Measurements from ENCODE around the gene DOK3. TPM values are rescaled to one million over a fixed set of nuclear protein-coding genes. Genes with fewer than 3 reads are reported as not detected.

DOK3 gene
- total RNA-seq, 1 experiment from 2014 or later: 6.0 TPM

GRCh38 chr5:177452688-177453638, 56.7 kb downstream of the DOK3 start:
- no peaks in the 10 kb centered on the region for H3K27me3 Mint-ChIP-seq (ENCODE audit: insufficient read depth, unreplicated experiment)
- intact Hi-C loops (cut with micrococcal nuclease): no loop called here
- no TSS peak for BruUV-seq (replicated peaks)
- TF ChIP-seq CTCF (IDR thresholded peaks at IDR 0.05; ENCODE audit: unreplicated experiment): peak; percentile 17
- peak overlapping the region; percentile 44 for H3K4me3 Mint-ChIP-seq (ENCODE audit: unreplicated experiment)
- H3K27ac Mint-ChIP-seq (ENCODE audit: low read depth, unreplicated experiment): no peak overlapping the region
- ChIA-PET POLR2A (interaction anchor here (0.7 to 17.7 kb wide), 6 partner anchors 7 to 149 kb away, joined by 3 to 217 read pairs (median 67); partner anchors contain the start of genes GRK6, PFN3, PRELID1 and PRR7), CTCF (interaction anchor here (0.6 to 15.3 kb wide), 24 partner anchors 8 to 338 kb away, joined by 3 to 277 read pairs (median 5); partner anchors contain the start of genes PFN3 and PRR7)
- H3K36me3 Mint-ChIP-seq (ENCODE audit: insufficient read depth, unreplicated experiment): peaks cover 37% of the 10 kb centered on the region
- no peaks in the 10 kb centered on the region for H3K9me3 Mint-ChIP-seq (ENCODE audit: unreplicated experiment)
- no peak for DNase-seq (ENCODE audit: unreplicated experiment)
- peaks cover 15% of the 10 kb centered on the region for H3K4me1 Mint-ChIP-seq (ENCODE audit: insufficient read depth, unreplicated experiment)

Other genes with a start within 250 kb of the DOK3 start
- gene RAB24, start 206.1 kb downstream of the DOK3 start, total RNA-seq (2022): 34.3 and 42.6 TPM in 2 replicates
- gene PRELID1, start 206.0 kb downstream of the DOK3 start, total RNA-seq (2022): 217 and 267 TPM in 2 replicates
- 8.4 and 13.2 TPM in 2 replicates for gene MXD3, start 197.9 kb downstream of the DOK3 start, total RNA-seq (2022)
- gene LMAN2, start 158.2 kb downstream of the DOK3 start, total RNA-seq (2022): 221 and 279 TPM in 2 replicates
- gene RGS14, start 151.9 kb downstream of the DOK3 start, total RNA-seq (2022): 7.8 and 12.6 TPM in 2 replicates
- not detected in 2 replicates for gene SLC34A1, start 125.4 kb downstream of the DOK3 start, total RNA-seq (2022)
- gene PFN3, start 109.2 kb downstream of the DOK3 start, total RNA-seq (2022): not detected in 2 replicates
- 13.6 and 16.5 TPM in 2 replicates for gene F12, start 100.3 kb downstream of the DOK3 start, total RNA-seq (2022)
- 45.2 and 52.0 TPM in 2 replicates for gene GRK6, start 83.2 kb downstream of the DOK3 start, total RNA-seq (2022)
- gene PRR7, start 63.0 kb downstream of the DOK3 start, total RNA-seq (2022): 15.0 and 23.2 TPM in 2 replicates
- 149 and 165 TPM in 2 replicates for gene DBN1, start 36.2 kb downstream of the DOK3 start, total RNA-seq (2022)
- gene PDLIM7, start 12.2 kb downstream of the DOK3 start, total RNA-seq (2022): 164 and 257 TPM in 2 replicates
- 125 and 135 TPM in 2 replicates for gene DDX41, start 7.1 kb upstream of the DOK3 start, total RNA-seq (2022)
- 73.5 and 80.4 TPM in 2 replicates for gene FAM193B, start 44.7 kb upstream of the DOK3 start, total RNA-seq (2022)
- 301 and 365 TPM in 2 replicates for gene TMED9, start 82.4 kb upstream of the DOK3 start, total RNA-seq (2022)
- gene B4GALT7, start 90.3 kb upstream of the DOK3 start, total RNA-seq (2022): 37.9 and 38.8 TPM in 2 replicates

All from MCF 10A (cell line).